NOMO-1 treated with dmso at 0.1 percent for 144 hours (cell line): ENCODE measurements around the gene MAEA.
"Not testable (repeated sequence)": the region's sequence is repeated elsewhere in the genome, so short reads cannot be mapped to it uniquely, and the experiment has no call there.

Source experiments
- DNase-seq: peaks from one replicate; lab custom pipeline; 2025; ENCODE audit not compliant: unreplicated experiment; lab: John Stamatoyannopoulos, UW

Gene MAEA

GRCh38 chr4:1333256-1333655, 43.6 kb downstream of the MAEA start:
- peak; percentile 70 for DNase-seq

GRCh38 chr4:1333851-1334578, 44.3 kb downstream of the MAEA start:
- peak; percentile 39 for DNase-seq

GRCh38 chr4:1334579-1334895, 44.8 kb downstream of the MAEA start:
- DNase-seq, result no peak

- DNase-seq, result not testable (repeated sequence)
Measured at GRCh38 chr4:1335193-1335883, 45.6 kb downstream of the MAEA start.

GRCh38 chr4:1336088-1336491, 46.4 kb downstream of the MAEA start:
- DNase-seq, result peak; percentile 4

GRCh38 chr4:1337376-1337831, 47.7 kb downstream of the MAEA start:
- no peak for DNase-seq

- no peak for DNase-seq
Measured at GRCh38 chr4:1337951-1338751, 48.5 kb downstream of the MAEA start.

GRCh38 chr4:1338752-1339414, 49.2 kb downstream of the MAEA start:
- DNase-seq, result no peak

GRCh38 chr4:1339489-1339888, 49.8 kb downstream of the MAEA start:
- DNase-seq, result no peak

GRCh38 chr4:1340181-1340747, 50.6 kb downstream of the MAEA start:
- no peak for DNase-seq

GRCh38 chr4:1340861-1341260, 51.2 kb downstream of the MAEA start:
- DNase-seq, result no peak

- DNase-seq, result no peak
Measured at GRCh38 chr4:1342003-1342402, 52.3 kb downstream of the MAEA start.

GRCh38 chr4:1344696-1345095, 55.0 kb downstream of the MAEA start:
- no peak for DNase-seq

- peak; percentile 34 for DNase-seq
Measured at GRCh38 chr4:1345903-1346780, 56.5 kb downstream of the MAEA start.

- DNase-seq, result peak; percentile 98
Measured at GRCh38 chr4:1346781-1347409, 57.2 kb downstream of the MAEA start, which contains the start of gene UVSSA. UVSSA (plus strand) TSS chr4:1347208; CDS start chr4:1348092, 884 bp downstream.

GRCh38 chr4:1347410-1347864, 57.7 kb downstream of the MAEA start:
- DNase-seq, result peak; percentile 56

- DNase-seq, result no peak
Measured at GRCh38 chr4:1348014-1348513, 58.4 kb downstream of the MAEA start.

GRCh38 chr4:1348746-1349145, 59.1 kb downstream of the MAEA start:
- no peak for DNase-seq
